ENCODE measurements around the gene CCDC27.

Gene CCDC27

GRCh38 chr1:3752400-3752945, at the start of gene CCDC27:
CCDC27 (plus strand) TSS chr1:3752450; CDS start chr1:3752482, 32 bp downstream.
- no peak for DNase-seq
- Histone ChIP-seq H3K4me3 (ENCODE audit: low read depth, low read length) (no peak within 1 kb of the TSS), H3K27me3 (replicated peaks) (no peaks in the 10 kb centered on the region), H3K27ac (no peak within 1 kb of the TSS), H3K36me3 (replicated peaks) (no peaks in the 10 kb centered on the region)
- TF ChIP-seq CTCF (IDR thresholded peaks at IDR 0.05; ENCODE audit: low read depth, low read length, missing control alignments) = no peak
- in situ Hi-C loops (cut with HindIII; ENCODE audit: low pct_ligation_motif_present, low sequenced_read_pairs) = no loop called here

GRCh38 chr1:3702528-3702927, 49.7 kb upstream of the CCDC27 start:
- Histone ChIP-seq H3K27me3 (replicated peaks) (peaks cover 26% of the 10 kb centered on the region), H3K36me3 (replicated peaks) (no peaks in the 10 kb centered on the region), H3K4me3 (ENCODE audit: low read depth, low read length) (no peak overlapping the region), H3K27ac (no peak overlapping the region)
- in situ Hi-C loops (cut with HindIII; ENCODE audit: low pct_ligation_motif_present, low sequenced_read_pairs) = no loop called here
- no peak for DNase-seq
- no peak for TF ChIP-seq CTCF (IDR thresholded peaks at IDR 0.05; ENCODE audit: low read depth, low read length, missing control alignments)

GRCh38 chr1:3702990-3703728, 49.1 kb upstream of the CCDC27 start:
- H3K27ac ChIP-seq = no peak overlapping the region
- peak; percentile 12 for DNase-seq
- TF ChIP-seq CTCF (IDR thresholded peaks at IDR 0.05; ENCODE audit: low read depth, low read length, missing control alignments) = peak; percentile 9
- H3K27me3 ChIP-seq (replicated peaks) = peaks cover 30% of the 10 kb centered on the region
- no peak overlapping the region for H3K4me3 ChIP-seq (ENCODE audit: low read depth, low read length)
- H3K36me3 ChIP-seq (replicated peaks) = no peaks in the 10 kb centered on the region
- in situ Hi-C loops (cut with HindIII; ENCODE audit: low pct_ligation_motif_present, low sequenced_read_pairs) = no loop called here

- Histone ChIP-seq H3K36me3 (replicated peaks) (no peaks in the 10 kb centered on the region), H3K27me3 (replicated peaks) (peaks cover 36% of the 10 kb centered on the region), H3K27ac (no peak overlapping the region), H3K4me3 (ENCODE audit: low read depth, low read length) (no peak overlapping the region)
- TF ChIP-seq CTCF (IDR thresholded peaks at IDR 0.05; ENCODE audit: low read depth, low read length, missing control alignments) = no peak
- in situ Hi-C loops (cut with HindIII; ENCODE audit: low pct_ligation_motif_present, low sequenced_read_pairs) = no loop called here
- DNase-seq = no peak
Measured at GRCh38 chr1:3703786-3704371, 48.4 kb upstream of the CCDC27 start.

DNA sequence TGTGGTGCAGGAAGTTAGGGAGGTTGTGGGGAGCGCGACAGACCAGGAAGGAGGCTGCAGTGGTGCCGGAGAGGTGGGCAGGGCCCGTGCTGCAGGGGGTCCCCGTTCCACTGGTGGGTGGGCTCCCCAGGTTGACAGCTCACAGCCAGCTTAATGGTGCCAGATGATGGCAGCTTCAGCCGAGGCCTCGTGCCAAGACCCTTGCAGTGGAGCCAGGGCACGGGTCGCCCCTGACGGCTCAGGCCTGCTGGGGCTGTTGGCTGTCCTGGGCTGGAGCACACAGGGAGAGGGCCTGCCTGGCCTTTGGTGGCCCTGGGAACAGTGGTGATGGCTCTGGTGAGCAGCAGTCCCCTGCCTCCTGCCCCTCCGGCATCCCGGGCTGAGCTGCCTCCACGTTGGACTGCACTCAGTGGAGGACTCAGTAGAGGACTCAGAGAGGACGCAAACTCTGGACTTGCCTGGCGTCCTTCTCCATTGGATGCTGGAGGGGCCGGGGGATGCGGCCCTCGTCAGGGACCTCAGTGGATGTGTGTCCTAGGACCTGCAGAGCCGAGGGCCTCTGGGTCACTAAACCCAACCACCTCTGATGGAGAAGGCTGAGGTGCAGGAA, 46.8 kb upstream of the CCDC27 start:
- TF ChIP-seq CTCF (IDR thresholded peaks at IDR 0.05; ENCODE audit: low read depth, low read length, missing control alignments) = no peak
- DNase-seq = no peak
- Histone ChIP-seq H3K27me3 (replicated peaks) (peaks cover 39% of the 10 kb centered on the region), H3K27ac (no peak overlapping the region), H3K4me3 (ENCODE audit: low read depth, low read length) (no peak overlapping the region), H3K36me3 (replicated peaks) (no peaks in the 10 kb centered on the region)
- in situ Hi-C loops (cut with HindIII; ENCODE audit: low pct_ligation_motif_present, low sequenced_read_pairs) = no loop called here

All from brain microvascular endothelial cell (primary cell).